Suprapubic skin (tissue), 4 donors: ENCODE data around the gene WASHC2C. TPM values are rescaled to one million over a fixed set of nuclear protein-coding genes. Genes with fewer than 3 reads are reported as not detected.
"Not testable (repeated sequence)": the region's sequence is repeated elsewhere in the genome, so short reads cannot be mapped to it uniquely, and the experiment has no call there.

Experiments
- DNase-seq, 2 donors: peaks; one replicate each; pipeline ENCODE4 v3.0.0-alpha.2; 2019; ENCODE audit warnings: low spot score in 2 of 2
- H3K27ac ChIP-seq: fragments of 200-600 bp; sonication (generic); one replicate; pipeline ENCODE4 v1.5.1; 2019
- H3K27me3 ChIP-seq: fragments of 200-600 bp; sonication (generic); one replicate; pipeline ENCODE4 v1.5.1; 2019
- H3K36me3 ChIP-seq: fragments of 200-600 bp; sonication (generic); one replicate; pipeline ENCODE4 v1.5.1; 2019
- H3K4me1 ChIP-seq: fragments of 200-600 bp; sonication (generic); one replicate; pipeline ENCODE4 v1.5.1; 2019
- H3K4me3 ChIP-seq: fragments of 200-600 bp; sonication (generic); one replicate; pipeline ENCODE4 v1.5.1; 2019; ENCODE audit warnings: mild to moderate bottlenecking
- H3K9me3 ChIP-seq: fragments of 200-600 bp; sonication (generic); one replicate; pipeline ENCODE4 v1.5.1; 2019
- POLR2A ChIP-seq, 2 donors: fragments of 450-650 bp; IDR thresholded peaks; one replicate each; pipeline ENCODE4 v1.6.1; 2017; ENCODE audit warnings: antibody characterized with exemption in 2 of 2, mild to moderate bottlenecking in 2 of 2, moderate library complexity in 2 of 2
- POLR2AphosphoS5 ChIP-seq, 3 donors: sonication (generic); formaldehyde crosslinking; IDR thresholded peaks; one replicate each; pipeline ENCODE4 v1.6.1; 2017; ENCODE audit warnings: antibody characterized with exemption in 3 of 3
- WGBS: methylation state at CpG from one replicate; pipeline ENCODE4 v1.1.5; 2018; 5-methylcytosine and 5-hydroxymethylcytosine counted together
- total RNA-seq, 4 donors: library from RNA; depleted of rRNA; stranded (reverse); fragments of >200 nt; gene quantifications; one replicate each; pipeline ENCODE4 v1.1.0, GENCODE V29; 2016

WASHC2C gene, protein sequence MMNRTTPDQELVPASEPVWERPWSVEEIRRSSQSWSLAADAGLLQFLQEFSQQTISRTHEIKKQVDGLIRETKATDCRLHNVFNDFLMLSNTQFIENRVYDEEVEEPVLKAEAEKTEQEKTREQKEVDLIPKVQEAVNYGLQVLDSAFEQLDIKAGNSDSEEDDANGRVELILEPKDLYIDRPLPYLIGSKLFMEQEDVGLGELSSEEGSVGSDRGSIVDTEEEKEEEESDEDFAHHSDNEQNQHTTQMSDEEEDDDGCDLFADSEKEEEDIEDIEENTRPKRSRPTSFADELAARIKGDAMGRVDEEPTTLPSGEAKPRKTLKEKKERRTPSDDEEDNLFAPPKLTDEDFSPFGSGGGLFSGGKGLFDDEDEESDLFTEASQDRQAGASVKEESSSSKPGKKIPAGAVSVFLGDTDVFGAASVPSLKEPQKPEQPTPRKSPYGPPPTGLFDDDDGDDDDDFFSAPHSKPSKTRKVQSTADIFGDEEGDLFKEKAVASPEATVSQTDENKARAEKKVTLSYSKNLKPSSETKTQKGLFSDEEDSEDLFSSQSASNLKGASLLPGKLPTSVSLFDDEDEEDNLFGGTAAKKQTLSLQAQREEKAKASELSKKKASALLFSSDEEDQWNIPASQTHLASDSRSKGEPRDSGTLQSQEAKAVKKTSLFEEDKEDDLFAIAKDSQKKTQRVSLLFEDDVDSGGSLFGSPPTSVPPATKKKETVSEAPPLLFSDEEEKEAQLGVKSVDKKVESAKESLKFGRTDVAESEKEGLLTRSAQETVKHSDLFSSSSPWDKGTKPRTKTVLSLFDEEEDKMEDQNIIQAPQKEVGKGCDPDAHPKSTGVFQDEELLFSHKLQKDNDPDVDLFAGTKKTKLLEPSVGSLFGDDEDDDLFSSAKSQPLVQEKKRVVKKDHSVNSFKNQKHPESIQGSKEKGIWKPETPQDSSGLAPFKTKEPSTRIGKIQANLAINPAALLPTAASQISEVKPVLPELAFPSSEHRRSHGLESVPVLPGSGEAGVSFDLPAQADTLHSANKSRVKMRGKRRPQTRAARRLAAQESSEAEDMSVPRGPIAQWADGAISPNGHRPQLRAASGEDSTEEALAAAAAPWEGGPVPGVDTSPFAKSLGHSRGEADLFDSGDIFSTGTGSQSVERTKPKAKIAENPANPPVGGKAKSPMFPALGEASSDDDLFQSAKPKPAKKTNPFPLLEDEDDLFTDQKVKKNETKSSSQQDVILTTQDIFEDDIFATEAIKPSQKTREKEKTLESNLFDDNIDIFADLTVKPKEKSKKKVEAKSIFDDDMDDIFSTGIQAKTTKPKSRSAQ (N-terminal part only)
- 10 to 100 TPM; 25.2 to 55.5 (median 31.9) TPM for total RNA-seq

DNA sequence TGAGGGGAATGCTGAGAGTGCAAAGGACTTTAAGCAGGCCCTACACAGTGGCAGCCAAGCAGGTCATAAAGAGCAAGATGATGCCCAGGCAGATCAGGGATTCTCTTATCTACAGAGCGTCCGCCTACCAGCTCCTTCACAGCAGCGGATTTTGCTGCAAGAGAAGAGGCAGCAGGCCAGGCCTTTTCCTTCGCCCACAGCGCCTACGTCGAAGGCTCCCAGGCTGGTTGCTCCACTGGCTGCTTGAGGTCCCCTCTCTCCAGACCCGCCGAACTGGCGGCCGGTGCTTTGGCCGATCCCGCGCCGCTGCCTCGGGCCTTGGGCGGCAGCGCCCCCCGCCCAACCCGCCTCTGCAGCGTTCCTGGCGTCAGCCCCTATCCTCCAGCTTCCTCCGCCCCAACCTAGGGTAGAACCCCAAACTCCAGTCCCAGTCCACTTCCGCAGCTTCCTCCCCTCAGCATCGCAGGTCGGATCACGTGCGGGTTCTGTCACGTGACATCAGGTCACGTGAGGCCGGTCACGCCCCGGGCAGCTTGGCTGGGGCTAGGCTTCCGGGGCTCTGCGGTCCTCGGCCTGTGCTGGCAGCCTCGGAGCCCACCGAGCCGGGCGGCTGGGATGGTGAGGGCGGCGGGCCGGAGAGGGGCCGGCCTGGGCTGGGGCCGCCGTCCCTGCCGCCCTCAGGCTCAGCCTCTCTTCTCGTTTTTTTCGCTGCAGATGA is at the start of gene WASHC2C:
Gene WASHC2C, plus strand, starts transcription at position 564 of the 718 bp plus-strand sequence. Its CDS starts 52 bp downstream, at position 616.
- DNase-seq = peak; percentile 95 to 98
- TF ChIP-seq POLR2AphosphoS5 (IDR thresholded peaks at IDR 0.05) (peak in 1 of 3 donors; percentile 54), POLR2A (IDR thresholded peaks at IDR 0.05) (peak in 1 of 2 donors; percentile 47)
- Histone ChIP-seq H3K4me3 (peak within 1 kb of the TSS; percentile 75), H3K27ac (peak within 1 kb of the TSS; percentile 83)
- not testable (repeated sequence) for H3K9me3 ChIP-seq, H3K4me1 ChIP-seq, H3K27me3 ChIP-seq, H3K36me3 ChIP-seq
- WGBS = 0% methylated on average over 10 of the region's 49 CpGs

DNA sequence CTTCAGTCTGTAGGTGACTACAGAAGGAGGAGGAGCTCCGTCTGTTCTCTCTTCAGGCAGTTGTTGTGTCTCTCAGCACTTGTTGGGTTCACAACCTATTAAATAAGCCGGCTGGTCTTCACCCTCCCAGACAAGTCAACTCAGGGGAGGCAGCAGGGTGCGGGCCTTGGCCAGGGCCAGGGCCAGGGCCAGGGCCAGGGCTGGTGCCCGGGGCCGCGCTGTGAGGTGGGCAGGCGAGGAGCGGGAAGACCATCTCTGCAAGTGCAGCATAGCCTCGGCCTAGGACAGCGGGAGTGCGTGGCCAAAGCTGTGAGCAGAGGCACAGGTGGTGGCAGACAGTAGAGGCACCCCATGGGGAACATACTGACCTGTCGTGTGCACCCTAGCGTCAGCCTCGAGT is 48.6 kb upstream of the WASHC2C start:
- DNase-seq = not testable (repeated sequence)
- 89% methylated on average over 6 of the region's 14 CpGs for WGBS

DNA sequence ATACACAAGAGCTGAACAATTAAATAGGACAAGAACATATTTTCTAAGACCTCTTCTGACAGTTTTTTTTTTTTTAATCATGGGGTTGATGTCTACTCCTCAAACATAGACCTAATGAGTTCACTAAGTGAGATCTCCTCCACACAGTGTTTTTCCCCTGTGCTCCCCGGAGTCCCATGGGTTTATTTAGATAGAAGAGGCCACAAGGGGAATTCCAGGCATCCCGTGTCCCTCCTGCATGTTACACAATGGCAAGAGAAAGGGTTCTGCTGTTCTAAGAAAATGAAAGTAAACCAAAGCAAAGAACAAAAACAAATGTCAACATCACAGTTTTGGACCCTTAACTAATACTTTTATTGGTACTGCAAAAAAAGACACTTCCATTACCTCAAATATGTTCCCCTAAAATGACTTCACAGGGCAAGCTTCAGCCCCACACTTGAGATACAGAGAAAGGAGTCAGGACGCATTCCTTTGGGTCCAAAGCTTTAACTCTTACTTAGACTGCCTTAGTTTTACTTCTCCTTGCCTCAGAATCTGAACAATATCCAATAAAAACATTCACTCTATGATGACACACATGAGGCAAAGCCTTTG is 16.8 kb upstream of the WASHC2C start:
- not testable (repeated sequence) for H3K9me3 ChIP-seq, H3K27ac ChIP-seq, H3K4me3 ChIP-seq, H3K36me3 ChIP-seq, H3K4me1 ChIP-seq, DNase-seq, H3K27me3 ChIP-seq
- 34% methylated on average over 3 of the region's 3 CpGs for WGBS

More for the DNA sequence above, 48.6 kb upstream of the WASHC2C start:
- not testable (repeated sequence) for H3K4me1 ChIP-seq, H3K9me3 ChIP-seq, H3K36me3 ChIP-seq, H3K27me3 ChIP-seq, H3K27ac ChIP-seq, H3K4me3 ChIP-seq

DNA sequence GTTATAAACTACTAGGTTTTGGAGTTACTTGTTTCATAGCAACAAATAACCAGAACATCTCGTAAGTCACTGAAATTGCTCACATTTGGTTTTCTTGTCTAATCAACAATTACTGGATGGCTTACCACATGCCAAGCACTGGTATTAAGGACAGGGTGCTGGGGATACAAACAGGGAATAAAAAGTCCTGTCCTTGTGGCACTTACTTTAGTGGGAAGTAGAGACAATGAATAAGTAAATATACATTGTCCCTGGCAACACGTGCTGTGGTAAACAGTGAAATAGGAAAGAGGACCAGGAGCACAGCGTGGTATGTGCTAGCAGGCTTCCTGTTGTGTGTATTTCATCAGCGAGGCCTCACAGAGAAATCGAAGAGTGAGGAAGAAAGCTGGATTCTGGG is 15.8 kb upstream of the WASHC2C start:
- H3K27me3 ChIP-seq, H3K9me3 ChIP-seq, H3K4me1 ChIP-seq, H3K27ac ChIP-seq, H3K4me3 ChIP-seq, DNase-seq, H3K36me3 ChIP-seq: not testable (repeated sequence)
- 89% methylated on average over 3 of the region's 5 CpGs for WGBS

DNA sequence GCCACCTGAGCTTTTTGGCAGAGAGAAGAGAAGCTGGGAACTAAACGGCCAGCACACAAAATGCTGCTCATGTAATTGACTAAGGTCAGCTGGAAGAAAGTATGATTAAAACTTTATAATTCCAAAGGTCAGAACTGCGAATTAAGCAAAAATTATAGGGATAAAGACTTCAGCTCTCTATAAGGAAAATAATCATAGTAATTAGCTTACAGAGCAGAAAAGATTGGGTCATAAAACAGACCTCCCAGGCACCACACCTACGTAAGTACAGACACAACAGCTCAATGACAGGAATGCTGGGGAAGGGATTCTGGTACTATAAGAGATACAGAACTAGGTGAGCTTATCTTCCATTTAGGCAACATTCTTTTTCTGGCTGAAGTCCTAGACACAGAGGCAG is 10.0 kb upstream of the WASHC2C start:
- WGBS = 73% methylated on average over 3 of the region's 3 CpGs
- not testable (repeated sequence) for H3K9me3 ChIP-seq, H3K27ac ChIP-seq, H3K36me3 ChIP-seq, H3K27me3 ChIP-seq, H3K4me3 ChIP-seq, DNase-seq, H3K4me1 ChIP-seq

DNA sequence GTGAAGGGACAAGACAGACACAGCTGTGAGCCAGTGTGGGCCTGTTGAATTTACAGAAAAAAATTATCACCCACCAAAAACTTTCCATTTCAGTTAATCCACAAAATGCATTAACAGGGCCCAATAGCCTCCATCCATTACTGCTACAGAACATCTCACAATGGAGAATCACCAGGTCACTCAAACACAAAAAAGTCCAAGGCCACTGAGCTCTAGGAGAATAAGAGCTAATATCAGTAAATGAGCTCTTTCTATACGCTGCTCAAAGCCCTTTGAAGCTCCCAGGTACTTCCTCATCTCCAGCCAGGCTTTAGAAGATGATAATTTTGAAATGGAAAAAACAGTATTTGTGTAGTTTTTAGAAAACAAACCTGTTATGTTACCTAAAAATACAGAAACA is 9.4 kb upstream of the WASHC2C start:
- H3K27me3 ChIP-seq, H3K36me3 ChIP-seq, H3K4me3 ChIP-seq, H3K9me3 ChIP-seq, DNase-seq, H3K27ac ChIP-seq, H3K4me1 ChIP-seq: not testable (repeated sequence)
- WGBS = 76% methylated on average over 1 of the region's 1 CpG

DNA sequence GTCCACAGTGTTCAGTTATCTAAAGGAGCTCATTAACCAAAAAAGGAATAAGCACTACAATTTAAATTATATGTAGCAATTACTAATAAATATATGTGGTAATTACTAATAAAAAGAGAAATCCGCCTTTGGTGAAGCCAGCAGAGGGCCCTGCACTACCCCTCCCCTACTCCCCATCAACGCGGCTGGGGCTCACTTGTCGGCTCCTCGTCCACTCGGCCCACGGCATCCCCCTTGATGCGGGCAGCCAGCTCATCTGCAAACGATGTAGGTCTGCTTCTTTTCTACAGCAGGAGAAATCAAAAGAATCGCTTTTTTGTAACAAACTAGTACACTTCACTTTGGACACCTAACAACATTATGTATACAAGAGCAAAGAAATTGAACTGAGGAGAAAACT is 5.6 kb upstream of the WASHC2C start:
- not testable (repeated sequence) for H3K9me3 ChIP-seq, H3K4me1 ChIP-seq, DNase-seq, H3K27me3 ChIP-seq, H3K4me3 ChIP-seq, H3K27ac ChIP-seq, H3K36me3 ChIP-seq
- WGBS = 68% methylated on average over 10 of the region's 10 CpGs

DNA sequence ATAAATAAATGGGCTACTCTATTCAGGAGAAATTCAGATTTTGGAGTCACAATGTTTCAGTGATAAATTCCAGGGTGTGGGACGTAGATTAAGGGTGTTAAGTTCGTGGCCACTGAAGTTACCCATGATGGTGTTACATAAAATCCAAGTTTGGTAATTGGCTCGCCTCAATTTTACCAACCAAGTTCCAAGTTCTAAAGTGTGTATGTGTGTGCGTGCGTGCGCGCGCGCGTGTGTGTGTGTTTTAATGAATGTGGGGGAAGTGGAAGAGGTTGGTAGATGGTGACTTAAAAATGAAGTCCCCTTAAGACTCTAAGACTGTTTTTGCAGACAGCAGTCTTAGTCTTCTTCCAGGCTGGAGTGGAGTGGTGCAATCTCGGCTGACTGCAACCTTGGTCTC is 3.2 kb upstream of the WASHC2C start:
- not testable (repeated sequence) for H3K9me3 ChIP-seq, DNase-seq, H3K4me3 ChIP-seq, H3K36me3 ChIP-seq, H3K27ac ChIP-seq, H3K4me1 ChIP-seq, H3K27me3 ChIP-seq
- 96% methylated on average over 11 of the region's 11 CpGs for WGBS

DNA sequence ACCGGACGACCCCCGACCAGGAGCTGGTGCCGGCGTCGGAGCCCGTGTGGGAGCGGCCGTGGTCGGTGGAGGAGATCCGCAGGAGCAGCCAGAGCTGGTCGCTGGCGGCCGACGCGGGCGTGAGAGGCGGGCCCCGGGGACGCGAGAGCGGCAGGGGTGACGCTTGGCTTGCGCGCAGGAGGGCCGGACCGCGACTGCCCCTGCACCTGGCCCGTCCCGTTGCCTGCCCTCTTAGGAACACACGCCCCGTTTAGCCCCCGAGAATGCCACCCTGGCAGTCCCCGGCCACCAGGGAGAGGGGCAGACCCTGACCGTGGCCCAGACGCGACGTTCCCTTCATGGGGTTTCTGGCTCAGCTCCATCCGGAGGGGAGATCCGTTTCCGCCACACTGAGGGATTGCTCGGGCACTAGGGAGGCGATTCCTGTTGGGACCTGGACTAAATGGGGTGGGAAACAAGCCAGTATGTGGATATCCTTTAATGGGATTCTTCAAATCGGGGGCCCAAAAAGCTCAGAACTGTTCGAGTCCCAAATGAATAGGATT is 427 bp downstream of the WASHC2C start:
- 7% methylated on average over 8 of the region's 45 CpGs for WGBS
- H3K4me3 ChIP-seq = peak overlapping the region; percentile 75
- not testable (repeated sequence) for H3K9me3 ChIP-seq, H3K36me3 ChIP-seq, H3K4me1 ChIP-seq, H3K27me3 ChIP-seq, DNase-seq
- peak overlapping the region; percentile 83 for H3K27ac ChIP-seq

DNA sequence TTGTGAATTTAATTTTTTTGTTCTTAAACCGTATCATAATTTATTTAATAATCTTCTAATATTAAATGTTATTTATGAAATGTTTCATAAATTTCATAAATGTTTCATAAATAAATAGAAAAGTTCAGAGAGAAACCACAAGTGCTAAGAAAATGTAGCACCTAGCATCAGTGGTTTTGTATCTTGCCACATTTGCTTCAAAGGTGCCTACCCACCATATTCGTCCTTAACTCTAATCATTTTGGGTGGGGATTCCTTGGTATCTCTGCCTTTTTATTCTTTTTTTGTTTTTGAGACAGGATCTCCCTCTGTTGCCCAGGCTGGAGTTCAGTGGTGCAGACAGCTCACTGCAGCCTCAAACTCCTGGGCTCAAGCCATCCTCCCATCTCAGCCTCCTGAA is 7.4 kb downstream of the WASHC2C start:
- H3K4me1 ChIP-seq, H3K27me3 ChIP-seq, DNase-seq, H3K4me3 ChIP-seq, H3K9me3 ChIP-seq, H3K27ac ChIP-seq: not testable (repeated sequence)
- peaks cover 12% of the 10 kb centered on the region for H3K36me3 ChIP-seq
- WGBS = 92% methylated on average over 1 of the region's 2 CpGs

DNA sequence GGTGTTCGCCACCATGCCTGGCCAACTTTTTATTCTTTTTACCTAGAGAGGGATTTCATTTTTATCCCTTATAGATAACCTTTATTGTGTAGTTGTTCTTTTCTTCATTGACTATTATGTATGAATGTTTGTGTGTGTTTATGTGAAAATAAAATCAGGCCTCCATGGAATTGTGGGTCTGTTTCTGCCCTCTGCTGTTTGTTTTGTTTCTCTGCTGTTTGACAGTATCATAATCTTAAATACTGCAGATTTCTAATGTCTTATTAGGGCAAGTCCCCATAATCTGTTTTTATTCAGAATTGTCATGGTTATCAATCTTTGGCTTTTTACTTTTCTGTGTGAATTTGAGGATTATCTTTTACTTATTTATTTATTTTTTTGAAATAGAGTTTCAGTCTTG is 7.8 kb downstream of the WASHC2C start:
- not testable (repeated sequence) for H3K4me1 ChIP-seq, H3K27me3 ChIP-seq, H3K4me3 ChIP-seq, H3K27ac ChIP-seq, H3K9me3 ChIP-seq, DNase-seq
- 100% methylated on average over 1 of the region's 1 CpG for WGBS
- H3K36me3 ChIP-seq = peaks cover 12% of the 10 kb centered on the region

DNA sequence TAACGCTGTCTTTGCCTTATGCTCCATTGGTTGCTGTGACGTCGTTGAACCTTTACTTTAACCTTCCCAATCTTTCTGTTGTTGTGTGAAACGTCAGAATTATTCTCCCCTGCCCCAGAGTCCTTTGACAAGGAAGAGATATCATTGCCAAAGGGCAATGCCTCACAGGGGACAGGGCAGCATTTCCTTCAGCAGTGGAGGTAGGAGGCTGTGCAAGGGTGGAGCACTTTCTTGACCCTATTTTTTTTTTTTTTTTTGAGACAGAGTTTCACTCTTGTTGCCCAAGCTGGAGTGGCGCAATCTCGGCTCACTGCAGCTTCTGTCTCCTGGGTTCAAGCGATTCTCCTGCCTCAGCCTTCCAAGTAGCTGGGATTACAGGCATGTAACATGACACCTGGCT is 14.5 kb downstream of the WASHC2C start:
- H3K27ac ChIP-seq, DNase-seq, H3K9me3 ChIP-seq, H3K27me3 ChIP-seq, H3K4me1 ChIP-seq, H3K4me3 ChIP-seq: not testable (repeated sequence)
- 84% methylated on average over 7 of the region's 7 CpGs for WGBS
- H3K36me3 ChIP-seq = peaks cover 20% of the 10 kb centered on the region
